GM23338 (cell line): ENCODE measurements around the gene MBOAT1. TPM values are rescaled to one million over a fixed set of nuclear protein-coding genes. Genes with fewer than 3 reads are reported as not detected.

Experiments
- CREB1 ChIP-seq: fragments of 250-450 bp; sonication (Bioruptor Pico); IDR thresholded peaks from 2 replicates; pipeline ENCODE4 v1.5.0; 2020; ENCODE audit warnings: low read depth, mild to moderate bottlenecking, moderate library complexity
- CTCF ChIP-seq, 2 experiments: fragments of 200-600 bp in 1 of 2; sonication (generic) in 1 of 2; conservative IDR thresholded peaks; 2 replicates each; pipeline versions ENCODE4 v1.5.1 to v1.6.1; 2016 to 2017; ENCODE audit warnings: antibody characterized with exemption in 2 of 2, low read depth in 2 of 2, mild to moderate bottlenecking in 2 of 2, moderate library complexity in 1 of 2
- ETS1 ChIP-seq: IDR thresholded peaks from 2 replicates; pipeline ENCODE4 v1.6.1; 2016; ENCODE audit warnings: antibody characterized with exemption
- EZH2 ChIP-seq: fragments of 200-600 bp; sonication (generic); IDR thresholded peaks from one replicate; pipeline ENCODE4 v1.8.0; 2017; ENCODE audit warnings: antibody characterized with exemption, mild to moderate bottlenecking, low read depth; ENCODE audit not compliant: unreplicated experiment
- EZH2phosphoT487 ChIP-seq: fragments of 200-600 bp; sonication (generic); IDR thresholded peaks from one replicate; pipeline ENCODE4 v1.8.1; 2018; ENCODE audit warnings: antibody characterized with exemption; ENCODE audit not compliant: unreplicated experiment
- JUNB ChIP-seq: IDR thresholded peaks from one replicate; pipeline ENCODE4 v1.6.1; 2016; ENCODE audit warnings: antibody characterized with exemption; ENCODE audit not compliant: unreplicated experiment
- NANOG ChIP-seq: IDR thresholded peaks from 2 replicates; pipeline ENCODE4 v1.6.1; 2016; ENCODE audit warnings: antibody characterized with exemption, borderline replicate concordance
- POLR2AphosphoS5 ChIP-seq: IDR thresholded peaks from 2 replicates; pipeline ENCODE4 v1.6.1; 2016; ENCODE audit warnings: antibody characterized with exemption, low read depth
- ZNF114 ChIP-seq: fragments of 250-450 bp; sonication (Bioruptor Pico); IDR thresholded peaks from 2 replicates; pipeline ENCODE4 v1.5.0; 2020; ENCODE audit warnings: mild to moderate bottlenecking, moderate library complexity
- ZNF331 ChIP-seq: fragments of 250-450 bp; sonication (Bioruptor Pico); IDR thresholded peaks from 2 replicates; pipeline ENCODE4 v1.5.0; 2020; ENCODE audit warnings: low read depth, mild to moderate bottlenecking, moderate library complexity
- ZNF462 ChIP-seq: fragments of 250-450 bp; sonication (Bioruptor Pico); IDR thresholded peaks from 2 replicates; pipeline ENCODE4 v1.5.0; 2020; ENCODE audit warnings: mild to moderate bottlenecking, moderate library complexity
- polyA plus RNA-seq: library from polyadenylated mRNA; unstranded; fragments of >200 nt; fragmentation: Nextera tagmentation; extraction: Ambion mirVana; gene quantifications from 2 replicates; pipeline ENCODE4 v1.2.1, GENCODE V29; 2016
- total RNA-seq: library from RNA; depleted of rRNA; stranded (reverse); fragments of >200 nt; shearing (Covaris generic); gene quantifications from 2 replicates; pipeline ENCODE4 v1.2.3, GENCODE V29; 2014

MBOAT1 gene
- total and polyA plus RNA-seq, 2 experiments from 2014 or later: 3.8 to 18.6 TPM

- no peak for TF ChIP-seq ZNF462
- no peak for TF ChIP-seq JUNB
- TF ChIP-seq POLR2AphosphoS5: no peak
- no peak for TF ChIP-seq ZNF114
- no peak for TF ChIP-seq EZH2
- no peak for TF ChIP-seq ZNF331 (CRISPR knock-in tag)
- TF ChIP-seq ETS1: no peak
- TF ChIP-seq EZH2phosphoT487: no peak
- TF ChIP-seq CTCF (conservative IDR thresholded peaks at IDR 0.05; ENCODE audit: low read depth in 2 of 2): no peak
- TF ChIP-seq NANOG: no peak
- no peak for TF ChIP-seq CREB1 (CRISPR knock-in tag)
Observed at GRCh38 chr6:20254295-20254694, 42.0 kb upstream of the MBOAT1 start (continued).
